Right lung (tissue), 5 donors: ENCODE data around the gene CERS4. TPM values are rescaled to one million over a fixed set of nuclear protein-coding genes. Genes with fewer than 3 reads are reported as not detected.
A peak's percentile ranks its signal among the peaks of the same experiment; 100 is the strongest.
"Not testable (repeated sequence)": the region's sequence is repeated elsewhere in the genome, so short reads cannot be mapped to it uniquely, and the experiment has no call there.

ENCODE experiments used
- DNase-seq, 2 donors: peaks; one replicate each; pipeline ENCODE4 v3.0.0-alpha.2; 2013
- polyA plus RNA-seq, 5 donors: library from polyadenylated mRNA; unstranded; fragments of 120-200 nt; gene quantifications; one replicate each; pipeline versions ENCODE4 v1.2.1 to v1.2.3, GENCODE V29; 2013; ENCODE audit warnings: inconsistent platforms in 1 of 5, low replicate concordance in 1 of 5; ENCODE audit not compliant: insufficient read length in 5 of 5, insufficient read depth in 1 of 5

CERS4 gene
- polyA plus RNA-seq, 5 donors, result 41.4 to 62.9 (median 53.1) TPM

DNA sequence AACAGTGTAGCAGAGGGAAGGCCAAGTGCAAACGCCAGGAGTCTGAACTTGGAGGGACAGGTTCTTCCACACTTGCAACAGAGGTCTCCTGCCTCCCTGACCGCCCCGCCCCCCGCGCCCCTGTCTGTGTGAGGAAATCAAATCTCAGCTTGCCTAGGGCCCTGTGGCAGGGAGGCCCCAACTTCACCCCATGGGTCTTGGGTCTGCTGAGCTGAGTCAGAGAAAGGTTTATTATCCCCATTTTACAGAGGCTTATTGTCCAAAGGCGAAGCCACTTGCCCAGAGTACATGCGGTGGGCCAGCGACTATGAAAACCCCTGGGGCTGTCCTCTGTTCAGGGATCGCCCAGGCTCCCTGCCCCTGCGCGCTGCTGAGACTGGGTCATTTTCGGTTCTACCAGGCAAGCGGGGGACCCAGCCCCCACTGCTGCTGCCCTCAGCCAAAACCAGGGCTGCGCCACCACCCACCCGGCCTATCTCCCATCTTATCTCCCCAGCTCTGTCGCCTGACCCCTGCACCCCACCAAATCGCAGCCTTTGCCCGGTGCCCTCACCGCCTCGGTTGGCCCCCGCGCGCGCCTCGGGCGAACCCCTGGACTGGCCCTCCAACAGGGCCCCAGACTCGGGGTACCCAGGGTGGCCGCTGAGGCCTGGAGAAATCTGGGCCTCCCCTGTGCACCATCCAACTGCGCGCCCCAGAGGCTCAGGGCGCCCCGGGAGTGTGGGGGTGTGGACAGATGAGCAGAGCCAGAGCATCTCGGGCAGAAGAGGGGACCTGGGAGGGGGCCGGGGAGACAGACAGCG is 850 bp upstream of the CERS4 start:
- peak in 1 of 2 donors; percentile 18 for DNase-seq

- peak; percentile 43 to 57 for DNase-seq
Observed at GRCh38 chr19:8209462-8210378, 550 bp downstream of the CERS4 start.

GRCh38 chr19:8210421-8211101 is 1.4 kb downstream of the CERS4 start:
- DNase-seq, result peak in 1 of 2 donors; percentile 25

- no peak for DNase-seq
Observed at GRCh38 chr19:8212212-8212611, 3.0 kb downstream of the CERS4 start.

- DNase-seq, result no peak
Observed at GRCh38 chr19:8212916-8213315, 3.7 kb downstream of the CERS4 start.

- DNase-seq, result no peak
Observed at GRCh38 chr19:8213827-8214672, 4.9 kb downstream of the CERS4 start.

GRCh38 chr19:8214802-8215201 is 5.6 kb downstream of the CERS4 start:
- DNase-seq, result no peak

- no peak for DNase-seq
Observed at GRCh38 chr19:8215783-8216182, 6.6 kb downstream of the CERS4 start.

- DNase-seq, result no peak
Observed at GRCh38 chr19:8216357-8216756, 7.2 kb downstream of the CERS4 start.

DNA sequence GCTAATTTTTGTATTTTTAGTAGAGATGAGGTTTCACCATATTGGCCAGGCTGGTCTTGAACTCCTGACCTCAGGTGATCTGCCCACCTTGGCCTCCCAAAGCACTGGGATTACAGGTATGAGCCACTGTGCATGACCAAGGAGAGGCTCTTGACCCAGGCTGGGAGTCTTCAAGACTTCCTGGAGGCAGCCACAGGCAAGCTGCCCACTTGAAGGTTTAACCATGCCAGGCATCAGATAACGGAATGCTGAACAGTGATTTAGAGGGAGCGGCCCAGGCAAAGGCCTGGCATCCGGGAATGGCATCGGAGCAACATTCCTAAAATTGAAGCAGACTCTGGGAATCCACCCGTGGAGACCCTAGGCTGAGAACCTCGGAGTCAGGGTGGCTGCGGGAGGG is 9.0 kb downstream of the CERS4 start:
- DNase-seq, result not testable (repeated sequence)

DNA sequence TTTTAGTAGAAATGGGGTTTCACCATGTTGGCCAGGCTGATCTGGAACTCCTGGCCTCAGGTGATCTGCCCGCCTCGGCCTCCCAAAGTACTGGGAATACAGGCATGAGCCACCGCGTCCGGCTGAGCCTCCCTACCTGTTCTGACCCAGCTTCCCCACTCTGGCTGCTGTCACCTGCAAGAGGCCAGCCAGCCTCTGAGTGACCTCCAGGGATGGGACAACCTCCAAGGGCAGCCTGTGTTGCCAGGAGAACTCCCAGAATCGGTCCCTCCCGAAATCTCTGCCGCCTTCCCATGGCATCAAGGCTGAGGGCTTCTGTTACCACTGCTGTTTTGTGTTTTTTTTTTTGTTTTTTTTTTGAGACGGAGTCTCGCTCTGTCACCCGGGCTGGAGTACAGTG is 11.3 kb downstream of the CERS4 start:
- no peak for DNase-seq

- DNase-seq, result no peak
Observed at GRCh38 chr19:8221161-8221560, 12.0 kb downstream of the CERS4 start.

GRCh38 chr19:8223442-8223841 is 14.3 kb downstream of the CERS4 start:
- DNase-seq, result not testable (repeated sequence)

DNA sequence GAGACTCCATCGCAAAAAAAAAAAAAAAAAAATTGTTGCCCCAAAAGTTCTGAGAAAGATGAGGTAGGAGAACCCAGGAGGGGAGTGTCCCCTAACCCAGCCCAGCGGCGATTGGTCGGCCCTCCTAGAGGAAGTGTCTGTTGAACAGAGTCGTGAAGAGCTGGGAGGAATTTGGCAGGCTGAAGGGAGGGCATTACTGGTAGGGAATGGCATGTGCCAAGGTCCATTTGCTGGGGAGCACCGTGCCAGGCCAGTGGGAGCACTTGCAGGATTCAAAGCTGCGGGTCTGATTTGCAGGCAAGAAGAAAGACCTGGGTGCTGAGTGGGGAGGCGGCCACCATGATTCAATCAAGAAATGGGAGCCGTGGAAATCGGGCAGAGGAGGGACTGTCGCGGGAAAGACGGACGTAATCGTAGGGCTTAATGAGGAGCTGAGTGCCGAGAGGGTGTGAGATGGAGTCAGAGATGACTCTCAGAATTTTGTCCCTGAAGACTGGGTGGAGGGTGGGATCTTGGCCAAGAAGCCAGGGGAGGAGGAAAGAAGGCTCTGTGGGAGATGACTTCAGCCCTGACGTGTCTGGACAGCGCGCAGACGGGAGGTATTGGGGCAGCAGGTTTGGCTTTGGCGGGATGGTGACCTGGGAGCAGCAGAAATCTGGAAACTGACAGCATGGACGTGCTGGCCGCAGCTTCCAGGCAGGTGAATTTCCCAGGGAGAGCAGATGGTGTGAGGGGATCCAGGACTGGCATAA is 15.4 kb downstream of the CERS4 start:
- DNase-seq, result no peak

DNA sequence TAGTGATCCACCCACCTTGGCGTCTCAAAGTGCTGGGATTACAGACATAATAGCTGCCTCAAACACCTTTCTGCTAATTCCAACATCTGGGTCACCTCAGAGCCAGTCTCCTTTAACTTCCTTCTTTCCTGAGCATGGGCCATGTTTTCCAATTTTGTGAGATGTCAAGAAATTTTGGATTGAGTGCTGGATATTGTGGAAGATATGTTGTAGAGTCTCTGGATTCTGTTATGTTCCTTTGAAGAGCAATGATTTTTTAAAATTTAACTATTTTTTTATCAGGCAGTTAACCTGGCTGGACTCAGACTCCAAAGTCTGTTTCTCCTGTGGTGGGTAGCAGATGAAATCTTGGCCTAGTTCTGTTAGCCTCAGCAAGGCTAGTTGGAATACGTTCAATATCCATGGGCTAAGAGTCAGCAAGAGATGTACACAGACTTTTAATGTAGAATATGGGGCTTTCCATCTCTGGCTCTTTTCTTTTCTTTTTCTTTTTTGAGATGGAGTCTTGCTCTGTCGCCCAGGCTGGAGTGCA is 22.0 kb downstream of the CERS4 start:
- DNase-seq, result no peak

DNA sequence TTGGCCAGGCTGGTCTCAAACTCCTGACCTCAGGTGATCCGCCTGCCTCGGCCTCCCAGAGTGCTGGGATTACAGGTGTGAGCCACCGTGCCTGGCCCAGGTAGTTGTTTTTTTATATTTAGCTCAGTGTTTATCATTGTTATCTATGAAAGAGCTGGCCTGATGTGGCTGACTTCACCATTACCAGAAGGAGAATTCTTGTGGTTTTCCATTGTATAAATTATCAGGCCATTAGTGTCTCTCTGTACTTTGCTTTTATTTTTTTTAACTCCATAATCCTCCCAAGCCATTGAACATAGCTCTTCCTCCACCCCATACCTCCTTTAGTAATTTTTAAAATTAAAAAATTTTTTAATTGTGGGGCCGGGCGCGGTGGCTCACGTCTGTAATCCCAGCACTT is 24.2 kb downstream of the CERS4 start:
- DNase-seq, result no peak

DNA sequence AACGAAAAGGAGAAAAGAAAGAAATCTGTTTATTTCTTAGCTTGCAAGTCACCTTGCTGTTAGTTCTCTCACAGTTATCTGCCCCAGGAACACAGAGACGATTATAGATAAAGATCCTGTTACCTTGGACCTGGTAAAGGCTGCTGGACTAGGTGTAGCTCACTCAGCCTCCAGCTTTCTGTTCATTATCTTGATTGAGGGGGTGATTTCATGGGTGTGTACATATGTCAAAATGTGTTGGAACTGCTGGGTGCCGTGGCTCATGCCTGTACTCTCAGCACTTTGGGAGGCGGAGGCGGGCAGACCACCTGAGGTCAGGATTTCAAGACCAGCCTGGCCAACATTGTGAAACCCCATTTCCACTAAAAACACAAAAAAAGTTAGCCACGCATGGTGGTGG is 27.9 kb downstream of the CERS4 start:
- DNase-seq, result no peak

- no peak for DNase-seq
Observed at GRCh38 chr19:8238251-8238650, 29.1 kb downstream of the CERS4 start.

- no peak for DNase-seq
Observed at GRCh38 chr19:8239528-8240273, 30.5 kb downstream of the CERS4 start.
